Neural progenitor cell (in vitro differentiated cells): ENCODE results near the gene EYS. TPM values are rescaled to one million over a fixed set of nuclear protein-coding genes. Genes with fewer than 3 reads are reported as not detected.

Experiments used
- DNase-seq: peaks from one replicate; pipeline ENCODE4 v3.0.0-alpha.2; 2016; ENCODE audit warnings: low spot score
- H2AFZ ChIP-seq: fragments of 200-600 bp; sonication (generic); replicated peaks from 2 replicates; pipeline ENCODE4 v1.6.1; 2016; ENCODE audit warnings: antibody characterized with exemption
- H3F3A ChIP-seq: fragments of 200-600 bp; sonication (generic); 2 replicates; pipeline ENCODE4 v1.6.1; 2016; ENCODE audit warnings: antibody characterized with exemption, low read depth
- H3K27ac ChIP-seq: fragments of 200-600 bp; sonication (generic); 2 replicates; pipeline ENCODE4 v1.5.1; 2016; ENCODE audit warnings: mild to moderate bottlenecking
- H3K27me3 ChIP-seq: fragments of 200-600 bp; sonication (generic); 2 replicates; pipeline ENCODE4 v1.6.1; 2016; ENCODE audit warnings: mild to moderate bottlenecking, moderate library complexity
- H3K36me3 ChIP-seq: fragments of 200-600 bp; sonication (generic); 2 replicates; pipeline ENCODE4 v1.5.1; 2016
- H3K4me1 ChIP-seq: fragments of 200-600 bp; sonication (generic); 2 replicates; pipeline ENCODE4 v1.6.1; 2016; ENCODE audit warnings: mixed run types
- H3K4me2 ChIP-seq: fragments of 200-600 bp; sonication (generic); 2 replicates; pipeline ENCODE4 v1.6.1; 2016
- H3K4me3 ChIP-seq: fragments of 200-600 bp; sonication (generic); 2 replicates; pipeline ENCODE4 v1.5.1; 2016
- H3K79me2 ChIP-seq: fragments of 200-600 bp; sonication (generic); 2 replicates; pipeline ENCODE4 v1.6.1; 2016; ENCODE audit warnings: low read depth
- H3K9ac ChIP-seq: fragments of 200-600 bp; sonication (generic); 2 replicates; pipeline ENCODE4 v1.6.1; 2016
- H3K9me3 ChIP-seq: fragments of 200-600 bp; sonication (generic); 2 replicates; pipeline ENCODE4 v1.5.1; 2016; ENCODE audit warnings: low read depth
- H4K20me1 ChIP-seq: fragments of 200-600 bp; sonication (generic); 2 replicates; pipeline ENCODE4 v1.6.1; 2016; ENCODE audit warnings: low read depth
- H3K27ac Mint-ChIP-seq: 3 replicates; pipeline ENCODE4 v1.8.0; 2021; ENCODE audit warnings: mixed read lengths
- H3K27me3 Mint-ChIP-seq: 2 replicates; pipeline ENCODE4 v1.8.0; 2022; ENCODE audit warnings: low read depth, mild to moderate bottlenecking, inconsistent platforms, moderate library complexity, mixed read lengths; ENCODE audit not compliant: insufficient read depth
- H3K36me3 Mint-ChIP-seq: 3 replicates; pipeline ENCODE4 v1.8.0; 2021; ENCODE audit warnings: mixed read lengths
- H3K4me1 Mint-ChIP-seq: 3 replicates; pipeline ENCODE4 v1.8.0; 2021; ENCODE audit warnings: mixed read lengths
- H3K4me3 Mint-ChIP-seq: 3 replicates; pipeline ENCODE4 v1.8.0; 2021; ENCODE audit warnings: mild to moderate bottlenecking, moderate library complexity, mixed read lengths
- H3K9me3 Mint-ChIP-seq: 3 replicates; pipeline ENCODE4 v1.8.0; 2020; ENCODE audit warnings: mixed read lengths
- CTCF ChIP-seq: fragments of 200-600 bp; sonication (generic); IDR thresholded peaks from 2 replicates; pipeline ENCODE4 v1.5.1; 2017; ENCODE audit warnings: antibody characterized with exemption, mild to moderate bottlenecking
- EZH2 ChIP-seq: fragments of 200-600 bp; sonication (generic); IDR thresholded peaks from 2 replicates; pipeline ENCODE4 v1.6.1; 2017; ENCODE audit warnings: antibody characterized with exemption, mild to moderate bottlenecking, moderate library complexity
- EZH2phosphoT487 ChIP-seq: fragments of 200-600 bp; sonication (generic); IDR thresholded peaks from 2 replicates; pipeline ENCODE4 v1.6.1; 2017; ENCODE audit warnings: antibody characterized with exemption
- total RNA-seq: library from RNA; depleted of rRNA; stranded (reverse); fragments of >200 nt; gene quantifications from 2 replicates; pipeline ENCODE4 v1.2.3, GENCODE V29; 2015; ENCODE audit warnings: low replicate concordance

The EYS gene
- total RNA-seq, 1 donor from 2014 or later: not detected

DNA sequence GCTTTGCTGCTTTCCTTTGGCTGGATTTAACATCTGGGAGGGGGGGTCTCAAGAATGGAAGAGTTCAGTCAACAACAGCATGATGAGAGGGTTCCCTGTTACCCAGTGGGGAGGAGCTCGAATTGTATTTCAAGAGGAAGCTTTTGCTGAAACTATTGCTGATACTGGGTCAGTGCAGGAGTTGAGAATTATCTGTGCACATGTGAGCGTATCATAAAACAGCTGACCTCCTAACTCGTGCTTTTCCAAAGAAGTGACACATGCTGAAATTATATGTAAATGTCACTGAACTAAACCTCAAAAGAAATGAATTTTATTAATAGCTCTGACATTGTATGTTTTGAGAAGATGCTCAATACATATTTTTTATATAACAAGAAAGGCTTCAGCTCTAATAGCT, 1975.1 kb downstream of the EYS start:
- no peak overlapping the region for H3K27ac ChIP-seq
- no peaks in the 10 kb centered on the region for H3F3A ChIP-seq
- Mint-ChIP-seq H3K9me3 (peaks cover 5% of the 10 kb centered on the region), H3K36me3 (no peaks in the 10 kb centered on the region), H3K27ac (peak overlapping the region; percentile 18), H3K4me3 (no peak overlapping the region), H3K27me3 (no peaks in the 10 kb centered on the region), H3K4me1 (no peaks in the 10 kb centered on the region)
- H3K9ac ChIP-seq: no peak overlapping the region
- H3K4me2 ChIP-seq: no peak overlapping the region
- H3K4me3 ChIP-seq: no peak overlapping the region
- H3K27me3 ChIP-seq: no peaks in the 10 kb centered on the region
- TF ChIP-seq EZH2 (no peak), CTCF (no peak), EZH2phosphoT487 (no peak)
- no peaks in the 10 kb centered on the region for H3K9me3 ChIP-seq
- no peaks in the 10 kb centered on the region for H4K20me1 ChIP-seq
- no peaks in the 10 kb centered on the region for H3K79me2 ChIP-seq
- no peak overlapping the region for H2AFZ ChIP-seq
- DNase-seq: no peak
- no peaks in the 10 kb centered on the region for H3K36me3 ChIP-seq
- H3K4me1 ChIP-seq: no peaks in the 10 kb centered on the region

GRCh38 chr6:63730311-63730710, 1976.7 kb downstream of the EYS start:
- Mint-ChIP-seq H3K27me3 (no peaks in the 10 kb centered on the region), H3K27ac (no peak overlapping the region), H3K4me1 (no peaks in the 10 kb centered on the region), H3K36me3 (no peaks in the 10 kb centered on the region), H3K4me3 (no peak overlapping the region), H3K9me3 (peaks cover 1% of the 10 kb centered on the region)
- Histone ChIP-seq H3K4me2 (no peak overlapping the region), H3K27ac (no peak overlapping the region), H3K4me3 (no peak overlapping the region), H3K9ac (no peak overlapping the region), H3K27me3 (no peaks in the 10 kb centered on the region), H3K9me3 (no peaks in the 10 kb centered on the region), H3K36me3 (no peaks in the 10 kb centered on the region), H4K20me1 (no peaks in the 10 kb centered on the region), H2AFZ (no peak overlapping the region), H3F3A (no peaks in the 10 kb centered on the region), H3K4me1 (no peaks in the 10 kb centered on the region), H3K79me2 (no peaks in the 10 kb centered on the region)
- TF ChIP-seq EZH2phosphoT487 (no peak), CTCF (no peak), EZH2 (no peak)
- no peak for DNase-seq

DNA sequence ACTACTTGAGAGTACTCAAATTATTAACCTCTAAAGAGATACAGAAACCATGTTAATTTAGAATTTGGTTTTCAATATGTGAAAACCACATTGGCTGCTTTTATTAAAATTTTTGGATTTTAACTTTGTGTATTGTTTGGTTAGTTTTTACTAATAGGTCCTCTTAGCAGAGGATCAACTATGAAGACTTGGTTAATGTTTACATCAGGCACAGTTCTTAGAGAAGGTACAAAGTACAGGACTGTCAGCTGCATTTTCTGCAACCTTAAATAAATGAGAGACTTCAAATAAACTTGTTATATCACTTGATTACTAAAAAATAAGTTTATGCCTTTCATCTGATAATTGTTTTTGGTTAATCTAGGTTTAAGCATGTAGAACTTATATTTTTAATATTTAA, 1982.3 kb downstream of the EYS start:
- Mint-ChIP-seq H3K27me3 (no peaks in the 10 kb centered on the region), H3K9me3 (no peaks in the 10 kb centered on the region), H3K4me1 (no peaks in the 10 kb centered on the region), H3K36me3 (no peaks in the 10 kb centered on the region), H3K4me3 (no peak overlapping the region), H3K27ac (no peak overlapping the region)
- peaks cover 10% of the 10 kb centered on the region for H3F3A ChIP-seq
- H3K27ac ChIP-seq: no peak overlapping the region
- no peak for DNase-seq
- H3K4me1 ChIP-seq: no peaks in the 10 kb centered on the region
- TF ChIP-seq EZH2 (no peak), CTCF (no peak), EZH2phosphoT487 (no peak)
- H3K9ac ChIP-seq: no peak overlapping the region
- H3K9me3 ChIP-seq: no peaks in the 10 kb centered on the region
- H2AFZ ChIP-seq: no peak overlapping the region
- H3K4me3 ChIP-seq: no peak overlapping the region
- no peak overlapping the region for H3K4me2 ChIP-seq
- no peaks in the 10 kb centered on the region for H3K36me3 ChIP-seq
- no peaks in the 10 kb centered on the region for H3K27me3 ChIP-seq
- no peaks in the 10 kb centered on the region for H4K20me1 ChIP-seq
- no peaks in the 10 kb centered on the region for H3K79me2 ChIP-seq
